Breast epithelium (tissue), 4 donors: ENCODE results near the gene C1QTNF2. TPM values are rescaled to one million over a fixed set of nuclear protein-coding genes. Genes with fewer than 3 reads are reported as not detected.

Source experiments
- DNase-seq, 2 donors: peaks; one replicate each; pipeline ENCODE4 v3.0.0-alpha.2; 2019; ENCODE audit warnings: low spot score in 2 of 2
- H3K27ac ChIP-seq, 2 donors: fragments of 200-600 bp; sonication (generic) in 1 of 2; one replicate each; pipeline ENCODE4 v1.5.1; 2016 to 2019; ENCODE audit warnings: mild to moderate bottlenecking in 1 of 2
- H3K27me3 ChIP-seq, 2 donors: fragments of 200-600 bp; sonication (generic) in 1 of 2; one replicate each; pipeline versions ENCODE4 v1.5.1 to v1.6.0; 2017 to 2019; ENCODE audit warnings: control low read depth in 1 of 2, mild to moderate bottlenecking in 1 of 2
- H3K36me3 ChIP-seq: fragments of 200-600 bp; one replicate; pipeline ENCODE4 v1.5.1; 2019
- H3K4me1 ChIP-seq, 2 donors: fragments of 200-600 bp; sonication (generic); one replicate each; pipeline ENCODE4 v1.5.1; 2016 to 2019; ENCODE audit warnings: control low read depth in 1 of 2
- H3K4me3 ChIP-seq, 3 donors: fragments of 200-600 bp; sonication (generic); 1 replicate in 2 of 3; 2 replicates in 1 of 3; pipeline ENCODE4 v1.5.1; 2016 to 2019; ENCODE audit warnings: mild to moderate bottlenecking in 3 of 3, moderate library complexity in 2 of 3
- H3K9me3 ChIP-seq, 2 donors: fragments of 200-600 bp; sonication (generic) in 1 of 2; one replicate each; pipeline ENCODE4 v1.5.1; 2016 to 2019; ENCODE audit warnings: control low read depth in 1 of 2
- POLR2A ChIP-seq: fragments of 450-650 bp; IDR thresholded peaks from one replicate; pipeline ENCODE4 v1.6.1; 2016; ENCODE audit warnings: antibody characterized with exemption, mild to moderate bottlenecking, moderate library complexity
- POLR2AphosphoS5 ChIP-seq, 3 donors: sonication (generic); formaldehyde crosslinking; IDR thresholded peaks; one replicate each; pipeline ENCODE4 v1.6.1; 2017; ENCODE audit warnings: antibody characterized with exemption in 3 of 3
- intact Hi-C: fragments of 100-400 bp; cut with DNase I; formaldehyde crosslinking; loops from one replicate; pipeline ENCODE4 v1.15.1; 2023; ENCODE audit warnings: low total_unique reads
- total RNA-seq, 3 donors: library from RNA; depleted of rRNA; stranded (reverse); fragments of >200 nt; gene quantifications; one replicate each; pipeline ENCODE4 v1.1.0, GENCODE V29; 2016
- TF ChIP-seq, protein P1 (sequence below), 3 donors: fragments of 450-650 bp; IDR thresholded peaks; one replicate each; pipeline ENCODE4 v1.5.1; 2016 to 2017; ENCODE audit warnings: antibody characterized with exemption in 3 of 3, mild to moderate bottlenecking in 3 of 3, moderate library complexity in 3 of 3

The C1QTNF2 gene
- total RNA-seq, 3 donors from 2014 or later = under 0.01 to 0.48 (median 0.44) TPM

DNA sequence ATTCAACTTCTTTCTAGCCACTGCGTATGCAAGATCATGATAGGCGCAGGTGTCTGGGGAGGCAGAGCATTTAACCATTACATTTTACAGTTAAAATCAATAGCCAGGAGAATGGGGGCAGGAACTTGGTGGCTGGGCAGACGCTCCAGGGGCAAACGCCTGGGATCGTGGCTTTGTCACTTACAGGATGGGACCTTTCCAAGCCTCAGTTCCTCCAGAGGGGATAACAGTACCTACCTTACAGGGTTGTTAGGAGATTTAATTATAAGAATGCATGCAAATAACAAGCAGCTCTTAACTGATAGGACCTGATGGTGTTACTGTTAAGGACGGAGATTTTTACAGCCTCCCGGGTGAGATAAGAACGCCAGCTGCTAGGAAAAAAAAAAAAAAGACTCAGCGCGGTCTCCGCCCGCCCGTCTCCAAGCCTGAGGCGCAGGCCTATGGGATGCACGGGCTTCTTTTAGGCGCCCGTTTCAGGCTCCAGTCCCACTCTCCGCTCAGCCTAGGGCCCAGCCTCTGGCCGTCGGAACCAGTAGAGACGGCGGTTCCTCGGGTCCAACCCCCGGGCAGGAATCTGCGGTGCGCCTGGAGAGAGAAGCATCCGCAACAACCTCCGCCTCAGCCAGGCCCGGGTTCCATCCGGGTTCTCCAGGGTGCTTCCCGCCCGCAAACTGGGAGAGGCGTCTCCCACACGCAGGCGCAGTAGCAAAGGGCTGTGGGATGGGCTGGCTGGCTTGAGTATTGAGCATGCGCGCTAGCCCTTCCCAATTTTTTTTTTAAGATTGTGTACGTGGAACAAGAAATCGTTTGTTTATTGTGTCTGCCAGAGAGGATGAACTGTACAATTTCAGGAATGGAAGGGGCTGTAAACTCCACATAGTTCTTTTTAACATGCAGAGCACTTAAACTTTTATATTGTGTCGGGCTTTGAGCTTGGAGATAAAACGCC lies 29.3 kb upstream of the C1QTNF2 start, which contains the start of gene FAM200C:
FAM200C (minus strand) TSS at position 653 of the 952 bp plus-strand sequence. CDS start 4,564 bp downstream, outside the sequence.
- Histone ChIP-seq H3K9me3 (no peaks in the 10 kb centered on the region), H3K36me3 (peaks cover 9% of the 10 kb centered on the region), H3K27me3 (no peaks in the 10 kb centered on the region), H3K27ac (peak within 1 kb of the TSS; percentile 83 to 88), H3K4me3 (peak within 1 kb of the TSS; percentile 69 to 80 (median 70)), H3K4me1 (no peaks in the 10 kb centered on the region)
- intact Hi-C loops = no loop called here
- TF ChIP-seq POLR2AphosphoS5 (IDR thresholded peaks at IDR 0.05) = peak; percentile 88 to 96 (median 95)
- TF ChIP-seq POLR2A = peak; percentile 96
- TF ChIP-seq, protein P1, sequence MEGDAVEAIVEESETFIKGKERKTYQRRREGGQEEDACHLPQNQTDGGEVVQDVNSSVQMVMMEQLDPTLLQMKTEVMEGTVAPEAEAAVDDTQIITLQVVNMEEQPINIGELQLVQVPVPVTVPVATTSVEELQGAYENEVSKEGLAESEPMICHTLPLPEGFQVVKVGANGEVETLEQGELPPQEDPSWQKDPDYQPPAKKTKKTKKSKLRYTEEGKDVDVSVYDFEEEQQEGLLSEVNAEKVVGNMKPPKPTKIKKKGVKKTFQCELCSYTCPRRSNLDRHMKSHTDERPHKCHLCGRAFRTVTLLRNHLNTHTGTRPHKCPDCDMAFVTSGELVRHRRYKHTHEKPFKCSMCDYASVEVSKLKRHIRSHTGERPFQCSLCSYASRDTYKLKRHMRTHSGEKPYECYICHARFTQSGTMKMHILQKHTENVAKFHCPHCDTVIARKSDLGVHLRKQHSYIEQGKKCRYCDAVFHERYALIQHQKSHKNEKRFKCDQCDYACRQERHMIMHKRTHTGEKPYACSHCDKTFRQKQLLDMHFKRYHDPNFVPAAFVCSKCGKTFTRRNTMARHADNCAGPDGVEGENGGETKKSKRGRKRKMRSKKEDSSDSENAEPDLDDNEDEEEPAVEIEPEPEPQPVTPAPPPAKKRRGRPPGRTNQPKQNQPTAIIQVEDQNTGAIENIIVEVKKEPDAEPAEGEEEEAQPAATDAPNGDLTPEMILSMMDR (IDR thresholded peaks at IDR 0.05) = no peak
- peak; percentile 79 to 86 for DNase-seq

GRCh38 chr5:160398806-160399205 lies 28.4 kb upstream of the C1QTNF2 start:
- peak overlapping the region in 1 of 2 donors; percentile 83 for H3K27ac ChIP-seq
- intact Hi-C loops = no loop called here

GRCh38 chr5:160397492-160397891 lies 27.1 kb upstream of the C1QTNF2 start:
- TF ChIP-seq POLR2A = no peak
- TF ChIP-seq POLR2AphosphoS5 (IDR thresholded peaks at IDR 0.05) = no peak
- TF ChIP-seq, protein P1 (IDR thresholded peaks at IDR 0.05) = no peak
- intact Hi-C loops = no loop called here
- no peaks in the 10 kb centered on the region for H3K36me3 ChIP-seq

More at GRCh38 chr5:160398806-160399205, 28.4 kb upstream of the C1QTNF2 start:
- TF ChIP-seq POLR2A = no peak
- TF ChIP-seq POLR2AphosphoS5 (IDR thresholded peaks at IDR 0.05) = no peak
- TF ChIP-seq, protein P1 (IDR thresholded peaks at IDR 0.05) = no peak
- H3K4me3 ChIP-seq = peak overlapping the region; percentile 69 to 80 (median 70)
- no peaks in the 10 kb centered on the region for H3K27me3 ChIP-seq
- no peaks in the 10 kb centered on the region for H3K4me1 ChIP-seq
- H3K9me3 ChIP-seq = no peaks in the 10 kb centered on the region
- DNase-seq = no peak
- H3K36me3 ChIP-seq = peaks cover 2% of the 10 kb centered on the region

GRCh38 chr5:160395111-160395510 lies 24.7 kb upstream of the C1QTNF2 start:
- TF ChIP-seq POLR2A (no peak), POLR2AphosphoS5 (IDR thresholded peaks at IDR 0.05) (no peak)
- TF ChIP-seq, protein P1 (IDR thresholded peaks at IDR 0.05) = no peak
- no peak for DNase-seq
- intact Hi-C loops = no loop called here
- Histone ChIP-seq H3K36me3 (no peaks in the 10 kb centered on the region), H3K27ac (no peak overlapping the region), H3K4me3 (no peak overlapping the region), H3K27me3 (no peaks in the 10 kb centered on the region), H3K4me1 (no peaks in the 10 kb centered on the region), H3K9me3 (no peaks in the 10 kb centered on the region)

More at GRCh38 chr5:160397492-160397891, 27.1 kb upstream of the C1QTNF2 start:
- DNase-seq = no peak
- no peaks in the 10 kb centered on the region for H3K27me3 ChIP-seq
- H3K4me3 ChIP-seq = no peak overlapping the region
- no peaks in the 10 kb centered on the region for H3K4me1 ChIP-seq
- no peak overlapping the region for H3K27ac ChIP-seq
- H3K9me3 ChIP-seq = no peaks in the 10 kb centered on the region
